ENCODE data around the gene DYSF.

DYSF gene

DNA sequence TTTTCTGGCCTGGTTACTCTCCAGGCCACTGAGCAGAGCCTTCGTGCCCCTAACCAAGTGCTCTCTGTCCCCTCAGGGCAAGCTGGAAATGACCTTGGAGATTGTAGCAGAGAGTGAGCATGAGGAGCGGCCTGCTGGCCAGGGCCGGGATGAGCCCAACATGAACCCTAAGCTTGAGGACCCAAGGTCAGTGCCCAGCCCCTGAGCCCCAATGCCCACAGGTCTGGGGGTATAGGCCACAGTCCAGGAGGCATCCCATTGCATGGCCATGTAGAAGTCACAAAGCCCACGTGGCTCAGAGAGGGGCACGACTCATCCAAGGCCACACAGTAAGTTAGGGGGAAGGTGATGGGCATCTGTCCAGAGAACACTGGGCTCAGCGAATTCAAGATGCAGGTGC lies 227.6 kb downstream of the DYSF start:
- Histone ChIP-seq H3K9ac (ENCODE audit: low read length) (no peak overlapping the region), H3K9me3 (ENCODE audit: insufficient read depth, low read length) (no peaks in the 10 kb centered on the region), H3K4me2 (ENCODE audit: low read length) (no peak overlapping the region), H2AFZ (ENCODE audit: low read depth, low read length) (no peak overlapping the region), H3K36me3 (replicated peaks; ENCODE audit: low read depth, low read length) (no peaks in the 10 kb centered on the region), H3K27me3 (ENCODE audit: low read depth, low read length) (peaks cover 5% of the 10 kb centered on the region), H4K20me1 (ENCODE audit: insufficient read depth, low read length) (no peaks in the 10 kb centered on the region), H3K79me2 (ENCODE audit: low read length) (no peaks in the 10 kb centered on the region), H3K27ac (ENCODE audit: low read length) (no peak overlapping the region), H3K4me3 (ENCODE audit: low read length) (no peak overlapping the region), H3K4me1 (ENCODE audit: low read length) (no peaks in the 10 kb centered on the region)
- TF ChIP-seq, protein P1, sequence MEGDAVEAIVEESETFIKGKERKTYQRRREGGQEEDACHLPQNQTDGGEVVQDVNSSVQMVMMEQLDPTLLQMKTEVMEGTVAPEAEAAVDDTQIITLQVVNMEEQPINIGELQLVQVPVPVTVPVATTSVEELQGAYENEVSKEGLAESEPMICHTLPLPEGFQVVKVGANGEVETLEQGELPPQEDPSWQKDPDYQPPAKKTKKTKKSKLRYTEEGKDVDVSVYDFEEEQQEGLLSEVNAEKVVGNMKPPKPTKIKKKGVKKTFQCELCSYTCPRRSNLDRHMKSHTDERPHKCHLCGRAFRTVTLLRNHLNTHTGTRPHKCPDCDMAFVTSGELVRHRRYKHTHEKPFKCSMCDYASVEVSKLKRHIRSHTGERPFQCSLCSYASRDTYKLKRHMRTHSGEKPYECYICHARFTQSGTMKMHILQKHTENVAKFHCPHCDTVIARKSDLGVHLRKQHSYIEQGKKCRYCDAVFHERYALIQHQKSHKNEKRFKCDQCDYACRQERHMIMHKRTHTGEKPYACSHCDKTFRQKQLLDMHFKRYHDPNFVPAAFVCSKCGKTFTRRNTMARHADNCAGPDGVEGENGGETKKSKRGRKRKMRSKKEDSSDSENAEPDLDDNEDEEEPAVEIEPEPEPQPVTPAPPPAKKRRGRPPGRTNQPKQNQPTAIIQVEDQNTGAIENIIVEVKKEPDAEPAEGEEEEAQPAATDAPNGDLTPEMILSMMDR (IDR thresholded peaks at IDR 0.05; ENCODE audit: low read depth, low read length), result no peak
- TF ChIP-seq EZH2phosphoT487 (IDR thresholded peaks at IDR 0.05; ENCODE audit: low read depth), result no peak

DNA sequence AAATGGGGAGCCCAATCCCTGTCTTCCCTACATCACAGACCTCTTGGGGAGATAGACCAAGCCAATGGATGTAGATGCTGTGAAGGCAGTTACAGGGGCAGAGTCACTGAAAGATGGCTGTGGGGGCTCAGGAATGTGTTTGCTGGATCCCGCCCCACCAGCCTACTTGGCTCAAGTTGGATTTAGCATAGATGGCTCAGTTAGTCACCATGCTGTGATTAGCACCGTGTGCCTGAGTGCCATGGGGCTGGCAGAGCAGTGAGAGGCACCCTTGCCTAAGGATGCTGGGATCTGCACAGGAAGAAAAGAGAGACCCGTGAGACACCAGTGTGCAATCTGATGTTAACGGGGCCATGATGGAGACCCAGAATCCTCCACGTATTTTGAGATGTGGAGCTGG lies 228.3 kb downstream of the DYSF start:
- no peaks in the 10 kb centered on the region for H3K79me2 ChIP-seq (ENCODE audit: low read length)
- H3K9me3 ChIP-seq (ENCODE audit: insufficient read depth, low read length), result no peaks in the 10 kb centered on the region
- no peak overlapping the region for H3K27ac ChIP-seq (ENCODE audit: low read length)
- peaks cover 4% of the 10 kb centered on the region; the same call in 1 of the 2 replicates for H3K27me3 ChIP-seq (ENCODE audit: low read depth, low read length)
- no peak overlapping the region for H3K4me3 ChIP-seq (ENCODE audit: low read length)
- TF ChIP-seq EZH2phosphoT487 (IDR thresholded peaks at IDR 0.05; ENCODE audit: low read depth), result no peak
- TF ChIP-seq, protein P1 (IDR thresholded peaks at IDR 0.05; ENCODE audit: low read depth, low read length), result no peak
- H3K4me1 ChIP-seq (ENCODE audit: low read length), result no peaks in the 10 kb centered on the region
- no peaks in the 10 kb centered on the region for H3K36me3 ChIP-seq (replicated peaks; ENCODE audit: low read depth, low read length)
- H2AFZ ChIP-seq (ENCODE audit: low read depth, low read length), result no peak overlapping the region
- no peak overlapping the region for H3K4me2 ChIP-seq (ENCODE audit: low read length)
- H4K20me1 ChIP-seq (ENCODE audit: insufficient read depth, low read length), result no peaks in the 10 kb centered on the region
- no peak overlapping the region for H3K9ac ChIP-seq (ENCODE audit: low read length)

DNA sequence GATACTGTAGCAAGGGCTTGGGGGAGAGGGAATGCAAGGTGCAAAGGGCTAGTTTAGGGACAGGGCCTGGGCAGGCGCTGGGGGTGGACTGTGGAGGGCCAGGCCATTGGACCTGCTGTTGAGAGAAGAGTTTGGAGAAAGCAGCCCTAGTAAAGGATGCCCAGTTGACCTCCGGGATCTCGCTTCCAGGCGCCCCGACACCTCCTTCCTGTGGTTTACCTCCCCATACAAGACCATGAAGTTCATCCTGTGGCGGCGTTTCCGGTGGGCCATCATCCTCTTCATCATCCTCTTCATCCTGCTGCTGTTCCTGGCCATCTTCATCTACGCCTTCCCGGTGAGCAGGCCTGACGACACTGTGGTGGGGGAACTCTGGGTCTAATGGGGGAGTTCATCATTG lies 229.0 kb downstream of the DYSF start:
- Histone ChIP-seq H3K27ac (ENCODE audit: low read length) (no peak overlapping the region), H4K20me1 (ENCODE audit: insufficient read depth, low read length) (no peaks in the 10 kb centered on the region), H3K27me3 (ENCODE audit: low read depth, low read length) (peaks cover 4% of the 10 kb centered on the region; the same call in 1 of the 2 replicates), H3K4me3 (ENCODE audit: low read length) (no peak overlapping the region), H3K36me3 (replicated peaks; ENCODE audit: low read depth, low read length) (no peaks in the 10 kb centered on the region), H3K9ac (ENCODE audit: low read length) (no peak overlapping the region), H2AFZ (ENCODE audit: low read depth, low read length) (no peak overlapping the region), H3K9me3 (ENCODE audit: insufficient read depth, low read length) (no peaks in the 10 kb centered on the region), H3K4me1 (ENCODE audit: low read length) (no peaks in the 10 kb centered on the region), H3K4me2 (ENCODE audit: low read length) (no peak overlapping the region), H3K79me2 (ENCODE audit: low read length) (no peaks in the 10 kb centered on the region)
- TF ChIP-seq, protein P1 (IDR thresholded peaks at IDR 0.05; ENCODE audit: low read depth, low read length), result no peak
- TF ChIP-seq EZH2phosphoT487 (IDR thresholded peaks at IDR 0.05; ENCODE audit: low read depth), result no peak

DNA sequence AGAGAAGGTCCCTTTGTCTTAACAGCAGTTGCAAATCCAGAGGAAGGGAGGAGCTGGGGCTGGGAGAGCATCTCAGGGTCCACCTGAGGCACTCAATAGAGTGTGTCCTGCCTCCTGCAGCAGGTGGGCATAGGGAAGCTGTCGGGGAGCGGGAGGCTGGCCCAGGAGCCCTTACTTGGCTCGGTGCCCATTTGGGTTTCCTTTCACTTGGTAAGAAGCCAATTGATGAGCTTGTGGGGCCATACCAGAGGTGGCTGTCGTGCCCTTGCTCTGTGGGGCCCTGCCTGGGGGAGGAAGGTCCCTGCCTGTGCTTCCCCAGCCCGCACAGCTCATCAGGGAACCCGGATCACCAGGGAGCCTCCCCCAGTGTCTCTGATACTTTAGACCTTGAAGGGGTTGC lies 229.7 kb downstream of the DYSF start:
- H3K36me3 ChIP-seq (replicated peaks; ENCODE audit: low read depth, low read length), result no peaks in the 10 kb centered on the region

More for the DNA sequence above, 229.7 kb downstream of the DYSF start:
- Histone ChIP-seq H3K27ac (ENCODE audit: low read length) (no peak overlapping the region), H3K4me3 (ENCODE audit: low read length) (no peak overlapping the region), H3K9me3 (ENCODE audit: insufficient read depth, low read length) (no peaks in the 10 kb centered on the region), H3K4me1 (ENCODE audit: low read length) (no peaks in the 10 kb centered on the region), H3K4me2 (ENCODE audit: low read length) (no peak overlapping the region), H4K20me1 (ENCODE audit: insufficient read depth, low read length) (no peaks in the 10 kb centered on the region), H3K27me3 (ENCODE audit: low read depth, low read length) (peaks cover 4% of the 10 kb centered on the region; the same call in 1 of the 2 replicates), H3K9ac (ENCODE audit: low read length) (no peak overlapping the region), H2AFZ (ENCODE audit: low read depth, low read length) (no peak overlapping the region), H3K79me2 (ENCODE audit: low read length) (no peaks in the 10 kb centered on the region)
- no peak for TF ChIP-seq EZH2phosphoT487 (IDR thresholded peaks at IDR 0.05; ENCODE audit: low read depth)
- TF ChIP-seq, protein P1 (IDR thresholded peaks at IDR 0.05; ENCODE audit: low read depth, low read length), result no peak
